ENCODE measurements around the gene PHKA1.
"Not testable (repeated sequence)": the region's sequence is repeated elsewhere in the genome, so short reads cannot be mapped to it uniquely, and the experiment has no call there.

Gene PHKA1

GRCh38 chrX:72568406-72569092 lies 145.6 kb downstream of the PHKA1 start:
- no peak for DNase-seq

- DNase-seq: no peak
Observed at GRCh38 chrX:72566448-72566847, 147.7 kb downstream of the PHKA1 start.

GRCh38 chrX:72559655-72560054 lies 154.5 kb downstream of the PHKA1 start:
- DNase-seq: not testable (repeated sequence)

GRCh38 chrX:72554448-72555140 lies 159.5 kb downstream of the PHKA1 start:
- no peak for DNase-seq

DNA sequence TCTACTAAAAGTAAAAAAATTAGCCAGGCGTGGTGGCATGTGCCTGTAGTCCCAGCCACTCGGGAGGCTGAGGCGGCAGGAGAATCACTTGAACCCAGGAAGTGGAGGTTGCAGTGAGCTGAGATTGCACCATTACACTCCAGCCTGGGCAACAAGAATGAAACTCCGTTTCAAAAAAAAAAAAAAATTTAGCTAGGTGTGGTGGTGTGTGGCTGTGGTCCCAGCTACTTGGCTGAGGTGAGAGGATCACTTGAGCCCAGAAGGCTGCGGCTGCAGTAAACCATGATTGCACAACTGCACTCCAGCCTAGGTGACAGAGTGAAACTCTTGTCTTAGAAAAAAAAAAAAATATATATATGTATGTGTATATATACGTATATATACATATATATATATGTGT lies 161.7 kb downstream of the PHKA1 start:
- not testable (repeated sequence) for DNase-seq

DNA sequence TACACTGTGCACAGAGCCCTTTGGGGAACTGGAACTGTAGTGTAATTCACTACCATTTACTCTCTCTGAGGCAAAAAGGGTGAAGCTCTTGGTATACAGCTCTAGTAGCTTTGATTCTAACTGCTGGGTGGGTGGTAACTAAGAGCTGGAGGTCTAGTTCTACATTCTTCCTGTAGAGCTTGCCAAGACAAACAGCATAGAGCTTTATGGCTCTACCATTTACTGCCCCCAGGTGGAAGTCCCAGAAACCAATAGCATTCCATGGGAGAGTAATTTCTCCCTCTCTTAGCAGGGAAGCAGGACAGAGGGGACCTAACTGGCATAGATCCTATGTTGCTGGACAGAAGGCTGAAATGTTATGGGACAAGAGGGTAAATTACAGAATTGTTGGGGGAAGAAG lies 168.1 kb downstream of the PHKA1 start:
- DNase-seq: no peak

DNA sequence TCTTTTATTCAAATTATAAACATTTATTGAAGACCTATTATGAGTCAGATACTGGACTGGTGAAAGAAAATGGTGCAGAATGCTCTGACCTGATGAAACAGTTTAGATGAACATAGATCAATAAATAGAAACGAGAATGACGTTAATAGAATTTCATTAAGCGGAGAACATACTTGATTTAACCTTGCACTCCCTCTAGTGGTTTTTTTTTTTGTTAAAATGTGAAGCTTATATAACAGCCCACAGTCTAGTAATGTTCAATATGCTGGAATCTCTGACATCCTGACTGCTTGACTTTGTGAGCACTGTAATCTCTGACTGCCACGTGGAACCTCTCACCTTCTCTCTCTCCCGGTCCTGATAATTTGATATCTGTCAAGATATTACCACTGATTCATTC lies 173.8 kb downstream of the PHKA1 start:
- DNase-seq: no peak

GRCh38 chrX:72539822-72540221 lies 174.3 kb downstream of the PHKA1 start:
- DNase-seq: no peak

GRCh38 chrX:72536542-72536941 lies 177.6 kb downstream of the PHKA1 start:
- DNase-seq: no peak

GRCh38 chrX:72532366-72532765 lies 181.7 kb downstream of the PHKA1 start:
- no peak for DNase-seq
